Keratinocyte (primary cell): ENCODE data around the gene PIEZO1. TPM values are rescaled to one million over a fixed set of nuclear protein-coding genes. Genes with fewer than 3 reads are reported as not detected.

ENCODE experiments used
- DNase-seq: peaks from one replicate; pipeline ENCODE4 v3.0.0-alpha.2; 2011; ENCODE audit warnings: low read depth, missing footprints, low spot score
- FAIRE-seq: peaks from 2 replicates; lab custom pipeline; 2011; peaks lifted over from hg19 to GRCh38; lab: Jason Lieb, UNC
- H2AFZ ChIP-seq: 2 replicates; pipeline ENCODE4 v1.6.0; 2012; ENCODE audit warnings: low read length, control low read depth, inconsistent platforms; ENCODE audit not compliant: control insufficient read depth
- H3K27ac ChIP-seq: 2 replicates; pipeline ENCODE4 v1.5.1; 2011; ENCODE audit warnings: low read length; ENCODE audit not compliant: control insufficient read depth, insufficient read depth
- H3K27me3 ChIP-seq: 3 replicates; pipeline ENCODE4 v1.6.0; 2011; ENCODE audit warnings: low read length; ENCODE audit not compliant: control insufficient read depth, insufficient read depth; ENCODE audit errors: extremely low read depth
- H3K36me3 ChIP-seq, 2 experiments: 2 replicates in 1 of 2; 3 replicates in 1 of 2; pipeline ENCODE4 v1.5.1; 2011; ENCODE audit warnings: low read length in 2 of 2, mild to moderate bottlenecking in 1 of 2; ENCODE audit not compliant: control insufficient read depth in 2 of 2, insufficient read depth in 2 of 2; ENCODE audit errors: extremely low read depth in 1 of 2
- H3K4me1 ChIP-seq: 3 replicates; pipeline ENCODE4 v1.5.1; 2011; ENCODE audit warnings: low read length; ENCODE audit not compliant: control insufficient read depth, insufficient read depth; ENCODE audit errors: extremely low read depth
- H3K4me2 ChIP-seq: 3 replicates; pipeline ENCODE4 v1.6.0; 2011; ENCODE audit warnings: low read depth, low read length; ENCODE audit not compliant: control insufficient read depth, insufficient read depth; ENCODE audit errors: extremely low read depth
- H3K4me3 ChIP-seq, 3 experiments: fragments of 200-600 bp in 1 of 3; sonication (generic) in 1 of 3; 2 replicates in 2 of 3; 3 replicates in 1 of 3; pipeline ENCODE4 v1.5.1; 2011 to 2016; ENCODE audit warnings: low read length in 3 of 3, mild to moderate bottlenecking in 3 of 3, control low read depth in 2 of 3, inconsistent platforms in 1 of 3, low read depth in 1 of 3, mixed read lengths in 1 of 3, mixed run types in 1 of 3, moderate library complexity in 1 of 3; ENCODE audit not compliant: control insufficient read depth in 2 of 3, insufficient read depth in 2 of 3; ENCODE audit errors: extremely low read depth in 1 of 3
- H3K79me2 ChIP-seq: 2 replicates; pipeline ENCODE4 v1.6.0; 2012; ENCODE audit warnings: low read length; ENCODE audit not compliant: control insufficient read depth, insufficient read depth
- H3K9ac ChIP-seq: 3 replicates; pipeline ENCODE4 v1.6.0; 2011; ENCODE audit warnings: low read length; ENCODE audit not compliant: control insufficient read depth, insufficient read depth; ENCODE audit errors: extremely low read depth
- H3K9me1 ChIP-seq: 3 replicates; pipeline ENCODE4 v1.6.0; 2011; ENCODE audit warnings: low read length; ENCODE audit not compliant: control insufficient read depth, insufficient read depth; ENCODE audit errors: extremely low read depth
- H3K9me3 ChIP-seq: 2 replicates; pipeline ENCODE4 v1.5.1; 2012; ENCODE audit warnings: low read depth, low read length; ENCODE audit not compliant: control insufficient read depth
- H4K20me1 ChIP-seq: 3 replicates; pipeline ENCODE4 v1.6.0; 2011; ENCODE audit warnings: low read length; ENCODE audit not compliant: control insufficient read depth, insufficient read depth; ENCODE audit errors: extremely low read depth
- EZH2 ChIP-seq: IDR thresholded peaks from one replicate; pipeline ENCODE4 v1.6.1; 2012; ENCODE audit warnings: inconsistent platforms, mild to moderate bottlenecking, low read length, moderate library complexity
- dilution Hi-C: fragments of 300-500 bp; cut with MboI; formaldehyde crosslinking; loops from one replicate; pipeline ENCODE4 v1.7.0; 2020; ENCODE audit warnings: low sequenced_read_pairs; ENCODE audit not compliant: extremely low pct_ligation_motif_present
- polyA plus RNA-seq, 5 experiments: library from polyadenylated mRNA; depleted of rRNA in 3 of 5; stranded (reverse) in 3 of 5; stranded (forward) in 1 of 5; unstranded in 1 of 5; fragments of >200 nt; gene quantifications; 1 replicate in 1 of 5; 2 replicates in 3 of 5; 3 replicates in 1 of 5; pipeline versions ENCODE4 v1.2.1 to v1.2.3, GENCODE V29; 2011 to 2012; ENCODE audit warnings: missing spikeins in 2 of 5, low read depth in 1 of 5, low replicate concordance in 1 of 5
- TF ChIP-seq, protein P1 (sequence below), 3 experiments: IDR thresholded peaks in 1 of 3; conservative IDR thresholded peaks in 1 of 3; optimal IDR thresholded peaks in 1 of 3; 2 replicates in 2 of 3; 3 replicates in 1 of 3; pipeline versions ENCODE3 to v1.5.1; 2011; ENCODE audit warnings: low read length in 3 of 3, mild to moderate bottlenecking in 3 of 3, moderate library complexity in 2 of 3, control low read depth in 1 of 3, inconsistent platforms in 1 of 3; ENCODE audit not compliant: insufficient read depth in 2 of 3; ENCODE audit errors: extremely low read depth in 1 of 3

PIEZO1 gene
- polyA plus RNA-seq, 1 donor (not counting 4 experiments of a cell fraction or from before 2014, with no cell fraction given): 62.8 TPM

- Histone ChIP-seq H2AFZ (no peak overlapping the region), H3K36me3 (peaks cover 2 to 4% of the 10 kb centered on the region in 2 experiments), H3K4me2 (no peak overlapping the region), H3K27ac (no peak overlapping the region), H3K4me3 (no peak overlapping the region), H4K20me1 (no peaks in the 10 kb centered on the region), H3K27me3 (peaks cover 19% of the 10 kb centered on the region), H3K9me3 (no peaks in the 10 kb centered on the region), H3K9ac (no peak overlapping the region), H3K9me1 (no peaks in the 10 kb centered on the region), H3K79me2 (no peaks in the 10 kb centered on the region), H3K4me1 (no peaks in the 10 kb centered on the region)
- no peak for FAIRE-seq
- dilution Hi-C loops: no loop called here
- TF ChIP-seq, protein P1, sequence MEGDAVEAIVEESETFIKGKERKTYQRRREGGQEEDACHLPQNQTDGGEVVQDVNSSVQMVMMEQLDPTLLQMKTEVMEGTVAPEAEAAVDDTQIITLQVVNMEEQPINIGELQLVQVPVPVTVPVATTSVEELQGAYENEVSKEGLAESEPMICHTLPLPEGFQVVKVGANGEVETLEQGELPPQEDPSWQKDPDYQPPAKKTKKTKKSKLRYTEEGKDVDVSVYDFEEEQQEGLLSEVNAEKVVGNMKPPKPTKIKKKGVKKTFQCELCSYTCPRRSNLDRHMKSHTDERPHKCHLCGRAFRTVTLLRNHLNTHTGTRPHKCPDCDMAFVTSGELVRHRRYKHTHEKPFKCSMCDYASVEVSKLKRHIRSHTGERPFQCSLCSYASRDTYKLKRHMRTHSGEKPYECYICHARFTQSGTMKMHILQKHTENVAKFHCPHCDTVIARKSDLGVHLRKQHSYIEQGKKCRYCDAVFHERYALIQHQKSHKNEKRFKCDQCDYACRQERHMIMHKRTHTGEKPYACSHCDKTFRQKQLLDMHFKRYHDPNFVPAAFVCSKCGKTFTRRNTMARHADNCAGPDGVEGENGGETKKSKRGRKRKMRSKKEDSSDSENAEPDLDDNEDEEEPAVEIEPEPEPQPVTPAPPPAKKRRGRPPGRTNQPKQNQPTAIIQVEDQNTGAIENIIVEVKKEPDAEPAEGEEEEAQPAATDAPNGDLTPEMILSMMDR (optimal IDR thresholded peaks at IDR 0.05 in 1 of 3, IDR thresholded peaks at IDR 0.05 in 1 of 3, conservative IDR thresholded peaks at IDR 0.05 in 1 of 3; ENCODE audit: extremely low read depth in 1 of 3, insufficient read depth in 2 of 3, low read length in 3 of 3): peak in 2 of 3 experiments; percentile 45 to 52
- TF ChIP-seq EZH2: no peak
- no peak for DNase-seq
These were observed 87.0 kb downstream of the PIEZO1 start for GRCh38 chr16:88697831-88698615.

- Histone ChIP-seq H3K4me3 (no peak overlapping the region), H3K36me3 (peaks cover 2 to 4% of the 10 kb centered on the region in 2 experiments), H3K4me2 (no peak overlapping the region), H3K27me3 (peaks cover 26% of the 10 kb centered on the region), H4K20me1 (no peaks in the 10 kb centered on the region), H3K79me2 (no peaks in the 10 kb centered on the region), H3K4me1 (no peaks in the 10 kb centered on the region), H2AFZ (no peak overlapping the region), H3K27ac (no peak overlapping the region), H3K9ac (no peak overlapping the region), H3K9me1 (no peaks in the 10 kb centered on the region), H3K9me3 (no peaks in the 10 kb centered on the region)
- TF ChIP-seq, protein P1 (optimal IDR thresholded peaks at IDR 0.05 in 1 of 3, IDR thresholded peaks at IDR 0.05 in 1 of 3, conservative IDR thresholded peaks at IDR 0.05 in 1 of 3; ENCODE audit: extremely low read depth in 1 of 3, insufficient read depth in 2 of 3, low read length in 3 of 3): no peak
- no peak for TF ChIP-seq EZH2
- FAIRE-seq: no peak
- no peak for DNase-seq
- dilution Hi-C loops: no loop called here
These were observed 87.7 kb downstream of the PIEZO1 start for GRCh38 chr16:88697116-88697830.
